IPS-NIHi11 (cell line): Measurements from ENCODE around the gene GNG2.
"Not testable (repeated sequence)": the region's sequence is repeated elsewhere in the genome, so short reads cannot be mapped to it uniquely, and the experiment has no call there.

Experiments
- DNase-seq: peaks from one replicate; pipeline ENCODE4 v3.0.0; 2012; ENCODE audit warnings: mixed read lengths, low spot score

The GNG2 gene

DNA sequence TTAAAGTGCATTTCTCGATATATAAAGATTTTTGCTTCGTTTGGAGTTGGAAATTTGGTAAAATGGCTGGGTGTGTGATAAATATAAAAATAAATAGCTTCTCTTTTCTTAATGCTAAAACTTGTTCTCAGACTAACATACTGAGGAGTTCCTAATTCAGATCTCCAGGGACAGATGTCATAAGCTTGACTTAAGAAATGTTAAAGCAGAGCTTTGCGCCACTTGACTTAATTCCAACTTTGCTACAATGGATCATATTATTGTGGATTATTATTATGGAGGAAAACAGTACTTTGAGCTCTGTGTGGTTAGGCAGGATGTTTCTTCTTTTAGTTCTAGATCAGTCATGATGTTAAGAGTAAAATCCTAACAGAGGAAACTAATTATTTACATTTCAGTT, 33.8 kb downstream of the GNG2 start:
- DNase-seq, result no peak

DNA sequence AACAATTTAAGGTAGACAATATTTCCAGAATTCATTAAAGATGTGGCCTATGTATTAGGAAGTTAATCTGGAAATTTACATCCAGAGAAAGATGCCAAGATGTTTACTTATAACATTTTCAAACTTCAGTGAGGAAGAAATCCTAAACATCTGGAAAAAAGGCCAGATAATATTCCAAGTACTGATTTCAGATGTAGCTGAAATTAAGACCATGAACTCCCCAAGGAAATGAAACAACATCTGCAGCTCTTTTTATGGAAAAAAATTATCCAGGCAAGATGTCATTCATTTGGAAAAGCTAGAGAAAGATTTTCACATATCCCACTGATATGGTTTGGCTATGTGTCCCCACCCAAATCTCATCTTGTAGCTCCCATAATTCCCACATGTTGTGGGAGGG, 35.0 kb downstream of the GNG2 start:
- no peak for DNase-seq

DNA sequence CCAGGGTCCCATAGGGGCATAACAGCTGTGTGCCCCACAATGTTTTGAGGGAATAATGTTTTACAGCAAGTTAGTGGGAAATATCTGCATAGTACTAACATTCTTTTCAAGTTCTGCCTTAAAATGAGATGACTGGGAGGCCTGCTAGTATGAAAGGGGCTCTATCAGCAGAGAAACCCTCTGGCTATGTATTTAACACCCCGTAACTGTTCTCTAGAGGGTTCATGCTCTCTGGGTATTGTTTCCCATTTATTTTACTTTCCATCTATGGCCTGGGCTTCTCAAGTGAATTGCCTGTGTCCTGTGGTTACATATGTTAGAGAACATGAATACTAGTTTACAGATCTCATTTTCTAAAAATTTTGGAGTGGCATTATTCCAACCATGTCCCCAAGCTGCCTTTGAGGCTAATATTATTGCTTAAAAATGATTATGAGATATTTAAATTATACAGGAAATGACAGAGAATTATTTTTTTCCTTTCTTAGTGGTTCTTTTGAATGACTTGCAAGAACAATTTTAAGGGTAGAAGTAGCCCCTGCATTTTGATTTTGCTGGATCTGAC, 37.5 kb downstream of the GNG2 start:
- DNase-seq, result no peak

GRCh38 chr14:51901475-51902024, 41.1 kb downstream of the GNG2 start:
- no peak for DNase-seq

GRCh38 chr14:51905656-51906121, 45.3 kb downstream of the GNG2 start:
- not testable (repeated sequence) for DNase-seq

DNA sequence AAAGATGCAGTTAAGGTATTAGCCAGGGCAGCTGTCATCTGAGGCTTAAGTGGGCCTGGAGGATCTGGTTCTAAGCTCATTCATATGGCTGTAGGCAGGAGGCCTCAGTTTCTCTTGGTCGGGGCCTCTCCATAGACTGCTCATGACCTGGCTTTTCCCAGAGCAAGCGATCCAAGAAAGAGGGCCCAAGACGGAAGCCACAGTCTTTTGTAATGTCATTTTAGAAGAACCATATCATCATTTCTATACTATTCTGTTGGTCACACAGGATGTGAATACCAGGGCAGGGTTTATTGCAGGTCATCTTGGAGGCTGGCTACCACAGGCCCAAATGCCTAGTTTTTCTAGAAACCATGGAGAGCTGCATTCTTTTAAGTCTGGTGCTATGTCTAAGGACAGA, 47.7 kb downstream of the GNG2 start:
- no peak for DNase-seq

- no peak for DNase-seq
Observed at GRCh38 chr14:51912112-51912786, 51.8 kb downstream of the GNG2 start.

- no peak for DNase-seq
Observed at GRCh38 chr14:51914310-51914709, 53.9 kb downstream of the GNG2 start.

DNA sequence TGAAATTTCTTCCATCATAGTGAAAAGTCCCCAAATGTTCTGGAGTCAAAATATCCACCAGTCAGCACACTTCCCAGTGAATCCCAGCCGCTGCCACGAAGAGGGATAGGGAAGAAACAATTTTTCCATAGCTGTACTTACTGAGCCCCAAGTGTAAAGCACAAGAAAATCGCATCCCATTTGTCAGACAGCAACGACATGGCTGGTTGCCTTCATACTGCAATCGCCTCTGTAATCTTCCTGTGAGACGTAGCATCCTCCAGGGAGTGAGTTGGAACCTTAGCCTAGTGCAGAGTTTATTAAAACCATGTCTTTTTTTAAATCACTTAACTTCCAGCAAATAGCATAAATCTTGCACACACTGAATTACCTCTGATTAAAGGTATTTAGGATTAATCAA, 56.8 kb downstream of the GNG2 start:
- no peak for DNase-seq

- DNase-seq, result no peak
Observed at GRCh38 chr14:51921026-51921425, 60.6 kb downstream of the GNG2 start.

DNA sequence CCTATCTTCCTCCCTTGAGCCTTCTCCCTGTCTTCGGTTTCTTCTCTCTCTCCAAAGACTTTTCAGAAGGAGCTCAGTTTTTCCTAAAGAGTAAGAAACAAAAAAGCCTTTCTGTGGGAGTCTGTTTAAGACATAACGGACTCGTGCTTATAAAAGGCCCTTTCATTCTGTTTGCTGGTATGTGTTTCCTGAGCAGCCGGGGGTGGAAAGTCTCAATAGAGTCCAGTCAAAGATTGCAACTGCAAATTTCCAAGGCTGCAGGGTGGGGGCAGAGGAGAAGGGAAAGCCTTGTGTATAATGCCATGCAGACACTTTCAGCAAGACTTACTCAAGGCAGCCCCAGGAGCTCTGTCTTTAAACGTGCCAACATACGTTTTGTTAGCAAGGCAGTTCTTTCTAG, 62.2 kb downstream of the GNG2 start:
- peak; percentile 17 for DNase-seq

DNA sequence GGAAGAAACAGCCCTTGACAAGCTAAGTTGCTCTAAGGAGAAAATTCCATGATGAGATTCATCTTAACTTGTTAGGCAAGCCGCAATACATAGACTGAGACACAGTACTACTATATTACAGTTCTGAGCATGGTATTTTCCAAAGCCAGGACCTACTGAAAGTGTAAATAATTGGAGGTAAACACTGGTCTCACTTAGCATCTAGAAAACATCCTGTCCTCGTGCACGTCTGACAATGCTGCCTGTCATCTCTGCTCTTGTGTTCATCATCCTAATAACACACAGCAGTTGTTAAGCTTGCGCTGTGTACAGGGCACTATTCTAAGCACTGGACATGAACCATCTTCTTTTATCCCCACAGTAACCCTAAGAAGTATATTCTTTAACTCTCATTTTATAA, 64.2 kb downstream of the GNG2 start:
- DNase-seq, result no peak

GRCh38 chr14:51925980-51926379, 65.6 kb downstream of the GNG2 start:
- no peak for DNase-seq

DNA sequence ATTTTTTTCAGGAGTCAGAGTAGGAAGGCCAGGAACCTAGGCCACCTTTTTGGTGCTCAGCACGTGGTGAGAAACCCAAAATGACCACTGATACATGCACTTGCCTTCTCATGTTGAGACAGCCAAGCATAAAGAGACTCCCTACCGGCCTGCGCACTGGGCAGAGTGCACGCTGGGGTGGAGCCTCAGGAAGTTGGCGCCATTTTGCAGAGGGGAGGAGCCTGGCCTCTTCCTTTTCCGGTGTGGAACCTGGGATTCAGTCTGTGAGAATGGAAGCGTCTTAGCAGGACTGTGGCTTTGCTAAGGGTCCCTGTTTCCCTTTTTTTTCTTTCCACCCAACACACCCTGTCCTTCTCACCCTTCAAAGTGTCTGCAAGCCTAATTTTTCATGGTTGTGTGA, 66.0 kb downstream of the GNG2 start:
- no peak for DNase-seq

DNA sequence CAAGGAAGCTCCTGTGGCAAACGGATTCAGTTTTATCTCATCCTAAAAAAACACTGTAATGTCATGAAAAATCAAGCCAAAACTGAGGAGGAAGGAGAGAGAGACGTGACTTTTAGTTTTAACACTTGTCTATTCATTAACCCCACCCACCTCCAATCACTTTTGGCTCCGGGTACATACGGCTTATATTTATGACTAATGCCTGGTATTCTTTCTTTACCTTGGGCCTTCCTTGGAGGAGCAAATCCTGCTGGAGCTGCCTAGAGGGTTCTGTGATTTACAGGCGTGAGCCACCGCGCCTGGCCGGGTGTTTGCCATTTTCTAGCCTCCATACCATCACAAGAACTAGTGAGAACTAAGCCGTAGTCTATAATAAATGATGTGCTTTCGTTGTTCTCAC, 68.2 kb downstream of the GNG2 start:
- DNase-seq, result no peak

- no peak for DNase-seq
Observed at GRCh38 chr14:51929166-51929565, 68.8 kb downstream of the GNG2 start.

- DNase-seq, result no peak
Observed at GRCh38 chr14:51929910-51930682, 69.7 kb downstream of the GNG2 start.

- DNase-seq, result no peak
Observed at GRCh38 chr14:51931308-51931707, 70.9 kb downstream of the GNG2 start.

DNA sequence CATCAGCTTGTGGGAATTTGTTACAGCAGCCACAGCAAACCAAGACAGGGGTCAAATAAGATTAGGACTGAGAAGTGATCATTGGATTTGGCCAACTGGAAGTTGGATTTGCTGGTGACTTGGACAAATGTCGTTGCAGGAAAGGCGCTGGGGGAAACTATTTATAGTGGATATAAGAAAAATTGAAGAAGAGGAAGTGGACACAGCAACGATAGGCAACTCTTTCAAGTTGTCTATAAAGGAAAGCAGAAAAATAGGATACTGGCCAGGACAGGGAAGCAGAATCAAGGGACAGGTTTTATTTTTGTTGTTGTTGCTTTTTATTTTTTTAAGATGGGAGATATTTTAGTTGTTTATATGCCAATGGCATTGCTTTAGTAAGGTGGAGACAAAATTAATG, 72.8 kb downstream of the GNG2 start:
- DNase-seq, result no peak

GRCh38 chr14:51938137-51938536, 77.7 kb downstream of the GNG2 start:
- no peak for DNase-seq

DNA sequence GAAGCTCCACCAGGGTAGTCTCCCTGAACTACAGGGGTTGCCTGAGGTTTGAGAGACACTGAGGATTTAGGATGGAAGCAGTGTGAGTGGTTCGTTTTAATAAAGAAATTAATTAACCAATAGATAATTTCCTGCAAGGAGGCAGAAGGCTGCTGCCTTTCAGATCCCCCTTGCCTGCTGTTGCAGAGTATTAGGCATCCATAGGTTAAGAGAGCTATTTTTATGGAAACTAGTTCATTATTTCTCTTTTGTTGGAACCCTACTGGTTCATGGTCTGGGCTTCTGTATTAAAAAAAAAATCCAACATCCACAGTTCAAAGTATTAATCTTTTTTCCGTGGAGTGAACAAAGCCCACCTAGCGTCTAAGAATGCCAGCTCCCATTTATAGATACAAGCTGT, 78.4 kb downstream of the GNG2 start:
- no peak for DNase-seq

- DNase-seq, result no peak
Observed at GRCh38 chr14:51939226-51939625, 78.8 kb downstream of the GNG2 start.

GRCh38 chr14:51939755-51940301, 79.4 kb downstream of the GNG2 start:
- DNase-seq, result no peak
